ENCODE measurements around the gene GLB1L.

GRCh38 chr2:219282943-219283581 lies 37.8 kb upstream of the GLB1L start:
- TF ChIP-seq CTCF (IDR thresholded peaks at IDR 0.05) (no peak), POLR2A (IDR thresholded peaks at IDR 0.05) (no peak), POLR2AphosphoS5 (IDR thresholded peaks at IDR 0.05) (no peak)
